Ovary (tissue), 9 donors: ENCODE measurements around the gene MAP1B. TPM values are rescaled to one million over a fixed set of nuclear protein-coding genes. Genes with fewer than 3 reads are reported as not detected.

Experiments used
- DNase-seq, 5 donors: peaks; one replicate each; pipeline ENCODE4 v3.0.0-alpha.2; 2019 to 2020
- H3K27ac ChIP-seq, 2 donors: fragments of 200-600 bp; one replicate each; pipeline versions ENCODE4 v1.5.1 to v1.8.0; 2019 to 2022
- H3K27me3 ChIP-seq: fragments of 200-600 bp; one replicate; pipeline ENCODE4 v1.8.0; 2022
- H3K36me3 ChIP-seq: fragments of 200-600 bp; sonication (generic); one replicate; pipeline ENCODE4 v1.5.1; 2019
- H3K4me1 ChIP-seq: one replicate; pipeline ENCODE4 v1.8.1; 2013; ENCODE audit warnings: mild to moderate bottlenecking, moderate library complexity; ENCODE audit not compliant: insufficient read depth
- H3K4me3 ChIP-seq: fragments of 200-600 bp; sonication (generic); one replicate; pipeline ENCODE4 v1.5.1; 2017
- H3K9me3 ChIP-seq, 2 donors: fragments of 200-600 bp in 1 of 2; sonication (generic) in 1 of 2; one replicate each; pipeline versions ENCODE4 v1.5.1 to v1.8.1; 2013 to 2019; ENCODE audit warnings: mild to moderate bottlenecking in 1 of 2, moderate library complexity in 1 of 2
- CTCF ChIP-seq, 3 donors: fragments of 450-650 bp in 2 of 3; fragments of 200-600 bp in 1 of 3; IDR thresholded peaks; one replicate each; pipeline versions ENCODE4 v1.5.1 to v1.8.0; 2016 to 2022; ENCODE audit warnings: antibody characterized with exemption in 3 of 3, mild to moderate bottlenecking in 1 of 3
- EP300 ChIP-seq: sonication (generic); formaldehyde crosslinking; IDR thresholded peaks from one replicate; pipeline ENCODE4 v1.6.1; 2017; ENCODE audit warnings: antibody characterized with exemption
- POLR2A ChIP-seq: fragments of 450-650 bp; IDR thresholded peaks from one replicate; pipeline ENCODE4 v1.6.1; 2017; ENCODE audit warnings: antibody characterized with exemption, mild to moderate bottlenecking, moderate library complexity
- WGBS, 3 donors: extraction: QIAGEN DNeasy Blood & Tissue Kit in 1 of 3; methylation state at CpG; one replicate each; pipeline versions ENCODE4 v1.1.5 to v1.1.7; 2013 to 2017; 5-methylcytosine and 5-hydroxymethylcytosine counted together
- intact Hi-C, 4 donors: fragments of 100-400 bp; cut with DNase I; formaldehyde crosslinking; loops; one replicate each; pipeline versions ENCODE4 v1.11.0 to v1.15.1; 2022 to 2023
- polyA plus RNA-seq, 2 donors: library from polyadenylated mRNA; stranded (reverse); fragments of 200-250 nt in 1 of 2; fragments of 350-450 nt in 1 of 2; fragmentation: Illumina TruSeq in 1 of 2; extraction: RNeasy Lipid Tissue Mini Kit (QIAGEN cat#74804) in 1 of 2; gene quantifications; one replicate each; pipeline ENCODE4 v1.2.3, GENCODE V29; 2013 to 2014
- total RNA-seq, 7 donors: library from RNA; depleted of rRNA in 2 of 7; stranded (reverse); fragments of >200 nt in 2 of 7; fragmentation: NEBNext Ultra II Directional in 3 of 7; extraction: Animal tissue kit (Norgen Biotek cat#: 25700) in 3 of 7; gene quantifications; one replicate each; pipeline versions ENCODE4 v1.1.0 to v1.2.4, GENCODE V29; 2016 to 2023
- donor health status: DM: no; HTN: no; CAD: no; lungs with moderate emphysema.
- donor health status: DM: no; HTN: no; CAD: no.
- donor health status: Bipolar disorder and iron deficiency.
- donor health status: DM: yes; HTN: yes; CAD: no.
- donor health status: DM: no; HTN: no; CAD: no.
- donor health status: DM: yes; HTN: yes; CAD: no.

The MAP1B gene
- total and polyA plus RNA-seq, 9 donors: 4.4 to 126 (median 47.7) TPM

GRCh38 chr5:72156946-72157624 lies 49.8 kb downstream of the MAP1B start:
- intact Hi-C loops: no loop called here
- H3K9me3 ChIP-seq: no peaks in the 10 kb centered on the region
- H3K4me3 ChIP-seq: no peak overlapping the region
- H3K27me3 ChIP-seq: no peaks in the 10 kb centered on the region
- no peak for TF ChIP-seq CTCF (IDR thresholded peaks at IDR 0.05)
- TF ChIP-seq POLR2A: no peak
- no peak for TF ChIP-seq EP300
- no peak overlapping the region for H3K27ac ChIP-seq
- WGBS, 3 donors: 20 to 25% (median 20%) methylated on average over 5 of the region's 5 CpGs
- DNase-seq: no peak
- H3K4me1 ChIP-seq: peaks cover 7% of the 10 kb centered on the region
- H3K36me3 ChIP-seq: no peaks in the 10 kb centered on the region

- H3K4me1 ChIP-seq: peaks cover 7% of the 10 kb centered on the region
- 64 to 73% (median 69%) methylated on average over 3 of the region's 3 CpGs for WGBS, 3 donors
Observed at GRCh38 chr5:72157625-72157962, 50.3 kb downstream of the MAP1B start.

GRCh38 chr5:72159501-72159911 lies 52.2 kb downstream of the MAP1B start:
- no peak for DNase-seq
- TF ChIP-seq EP300: no peak
- TF ChIP-seq CTCF (IDR thresholded peaks at IDR 0.05): no peak
- TF ChIP-seq POLR2A: no peak
- no peaks in the 10 kb centered on the region for H3K9me3 ChIP-seq
- no peaks in the 10 kb centered on the region for H3K27me3 ChIP-seq
- no peak overlapping the region for H3K27ac ChIP-seq
- no peaks in the 10 kb centered on the region for H3K36me3 ChIP-seq
- intact Hi-C loops: no loop called here
- no peak overlapping the region for H3K4me3 ChIP-seq
- WGBS, 3 donors: 98 to 99% (median 98%) methylated on average over 3 of the region's 3 CpGs
- peaks cover 7% of the 10 kb centered on the region for H3K4me1 ChIP-seq

More at GRCh38 chr5:72157625-72157962, 50.3 kb downstream of the MAP1B start:
- H3K9me3 ChIP-seq: no peaks in the 10 kb centered on the region
- H3K27ac ChIP-seq: no peak overlapping the region
- no peaks in the 10 kb centered on the region for H3K27me3 ChIP-seq
- intact Hi-C loops: no loop called here
- H3K36me3 ChIP-seq: no peaks in the 10 kb centered on the region
- TF ChIP-seq POLR2A: no peak
- no peak for TF ChIP-seq EP300
- DNase-seq: no peak
- no peak overlapping the region for H3K4me3 ChIP-seq

- Histone ChIP-seq H3K36me3 (no peaks in the 10 kb centered on the region), H3K27ac (no peak overlapping the region), H3K9me3 (no peaks in the 10 kb centered on the region), H3K4me3 (no peak overlapping the region), H3K27me3 (no peaks in the 10 kb centered on the region), H3K4me1 (peaks cover 7% of the 10 kb centered on the region)
- TF ChIP-seq CTCF (IDR thresholded peaks at IDR 0.05) (no peak), EP300 (no peak), POLR2A (no peak)
- DNase-seq: no peak
- 62 to 72% (median 68%) methylated on average over 1 of the region's 1 CpG for WGBS, 3 donors
- intact Hi-C loops: no loop called here
Observed at GRCh38 chr5:72160329-72160728, 53.1 kb downstream of the MAP1B start.

GRCh38 chr5:72160959-72161358 lies 53.7 kb downstream of the MAP1B start:
- no peak for DNase-seq
- TF ChIP-seq CTCF (IDR thresholded peaks at IDR 0.05) (no peak), EP300 (no peak), POLR2A (no peak)
- Histone ChIP-seq H3K4me1 (peaks cover 8% of the 10 kb centered on the region), H3K4me3 (no peak overlapping the region), H3K9me3 (no peaks in the 10 kb centered on the region), H3K27ac (no peak overlapping the region), H3K27me3 (no peaks in the 10 kb centered on the region), H3K36me3 (no peaks in the 10 kb centered on the region)
- intact Hi-C loops: no loop called here
